GM18519 (cell line): Measurements from ENCODE around the gene ASB10.

Source experiments
- ATAC-seq: cut with Tn5 transposase; IDR thresholded peaks from one replicate; pipeline ENCODE4 v1.9.1; 2021; ENCODE audit warnings: mild to moderate bottlenecking, moderate library complexity; ENCODE audit not compliant: unreplicated experiment, low FRiP score

Gene ASB10

GRCh38 chr7:151210087-151210854 is 23.2 kb upstream of the ASB10 start, which contains the start of gene H2BK1:
Gene H2BK1, minus strand, starts transcription at chr7:151210488. Its CDS starts 170 bp downstream, at chr7:151210318.
- ATAC-seq = no peak

GRCh38 chr7:151209588-151209987 is 22.5 kb upstream of the ASB10 start:
- ATAC-seq = no peak

- no peak for ATAC-seq
These were observed 21.3 kb upstream of the ASB10 start for GRCh38 chr7:151208253-151208862.

- ATAC-seq = no peak
These were observed 20.8 kb upstream of the ASB10 start for GRCh38 chr7:151207804-151208203.

- ATAC-seq = no peak
These were observed 20.3 kb upstream of the ASB10 start for GRCh38 chr7:151207315-151207714.

GRCh38 chr7:151206914-151207313 is 19.9 kb upstream of the ASB10 start:
- ATAC-seq = no peak

GRCh38 chr7:151205730-151206129 is 18.7 kb upstream of the ASB10 start:
- ATAC-seq = no peak

GRCh38 chr7:151204383-151205032 is 17.5 kb upstream of the ASB10 start:
- ATAC-seq = no peak

- no peak for ATAC-seq
These were observed 15.8 kb upstream of the ASB10 start for GRCh38 chr7:151202836-151203235.

- ATAC-seq = no peak
These were observed 14.7 kb upstream of the ASB10 start for GRCh38 chr7:151201751-151202150.

- ATAC-seq = no peak
These were observed 14.3 kb upstream of the ASB10 start for GRCh38 chr7:151201344-151201743.

GRCh38 chr7:151198945-151199848 is 12.1 kb upstream of the ASB10 start:
- ATAC-seq = no peak

GRCh38 chr7:151197932-151198331 is 10.9 kb upstream of the ASB10 start:
- no peak for ATAC-seq

- no peak for ATAC-seq
These were observed 8.8 kb upstream of the ASB10 start for GRCh38 chr7:151195616-151196450.

GRCh38 chr7:151194188-151194587 is 7.1 kb upstream of the ASB10 start:
- ATAC-seq = no peak

GRCh38 chr7:151193203-151193978 is 6.3 kb upstream of the ASB10 start:
- ATAC-seq = no peak

- ATAC-seq = no peak
These were observed 5.0 kb upstream of the ASB10 start for GRCh38 chr7:151192002-151192539.

GRCh38 chr7:151191544-151191943 is 4.5 kb upstream of the ASB10 start:
- no peak for ATAC-seq

- ATAC-seq = no peak
These were observed 2.0 kb upstream of the ASB10 start for GRCh38 chr7:151189038-151189437.
